SK-MEL-5 (cell line): ENCODE results near the gene PEAK1. TPM values are rescaled to one million over a fixed set of nuclear protein-coding genes. Genes with fewer than 3 reads are reported as not detected.

Experiments
- DNase-seq: peaks from one replicate; pipeline ENCODE4 v3.0.0-alpha.2; 2016; ENCODE audit warnings: low read depth, low spot score
- in situ Hi-C: cut with HindIII; loops from 2 replicates; pipeline ENCODE4 v1.10.0; 2016; ENCODE audit warnings: low sequenced_read_pairs, high pct_unique_total_duplicates, low pct_unique_long_range_greater_than_20kb
- total RNA-seq: library from RNA; depleted of rRNA; stranded (reverse); fragments of >200 nt; shearing (Covaris generic); gene quantifications from 2 replicates; pipeline ENCODE4 v1.2.3, GENCODE V29; 2014

Gene PEAK1
- total RNA-seq, 1 experiment from 2014 or later, result 17.8 TPM

GRCh38 chr15:77384589-77385359, 35.1 kb downstream of the PEAK1 start:
- in situ Hi-C loops, result no loop called here
- DNase-seq, result no peak

- in situ Hi-C loops, result no loop called here
- no peak for DNase-seq
Measured at GRCh38 chr15:77384086-77384485, 35.8 kb downstream of the PEAK1 start.

GRCh38 chr15:77380033-77380432, 39.9 kb downstream of the PEAK1 start:
- in situ Hi-C loops, result no loop called here
- DNase-seq, result no peak

GRCh38 chr15:77376770-77377169, 43.1 kb downstream of the PEAK1 start:
- in situ Hi-C loops, result no loop called here
- no peak for DNase-seq

GRCh38 chr15:77375133-77375532, 44.8 kb downstream of the PEAK1 start:
- in situ Hi-C loops, result no loop called here
- DNase-seq, result no peak

- no peak for DNase-seq
- in situ Hi-C loops, result no loop called here
Measured at GRCh38 chr15:77373441-77373840, 46.5 kb downstream of the PEAK1 start.

GRCh38 chr15:77371850-77372563, 47.9 kb downstream of the PEAK1 start:
- in situ Hi-C loops, result no loop called here
- no peak for DNase-seq

- in situ Hi-C loops, result no loop called here
- no peak for DNase-seq
Measured at GRCh38 chr15:77370580-77370979, 49.3 kb downstream of the PEAK1 start.

- in situ Hi-C loops, result no loop called here
- DNase-seq, result no peak
Measured at GRCh38 chr15:77369168-77369567, 50.7 kb downstream of the PEAK1 start.

- DNase-seq, result no peak
- in situ Hi-C loops, result no loop called here
Measured at GRCh38 chr15:77367631-77368030, 52.3 kb downstream of the PEAK1 start.

GRCh38 chr15:77361456-77361855, 58.4 kb downstream of the PEAK1 start:
- no peak for DNase-seq
- in situ Hi-C loops, result no loop called here

- no peak for DNase-seq
- in situ Hi-C loops, result no loop called here
Measured at GRCh38 chr15:77358545-77359240, 61.2 kb downstream of the PEAK1 start.

GRCh38 chr15:77356305-77356704, 63.6 kb downstream of the PEAK1 start:
- no peak for DNase-seq
- in situ Hi-C loops, result no loop called here

- no peak for DNase-seq
- in situ Hi-C loops, result no loop called here
Measured at GRCh38 chr15:77355321-77355720, 64.6 kb downstream of the PEAK1 start.

GRCh38 chr15:77354063-77354462, 65.8 kb downstream of the PEAK1 start:
- no peak for DNase-seq
- in situ Hi-C loops, result no loop called here

GRCh38 chr15:77352887-77353286, 67.0 kb downstream of the PEAK1 start:
- in situ Hi-C loops, result no loop called here
- DNase-seq, result no peak

- DNase-seq, result no peak
- in situ Hi-C loops, result no loop called here
Measured at GRCh38 chr15:77350792-77351191, 69.1 kb downstream of the PEAK1 start.

GRCh38 chr15:77349666-77350065, 70.2 kb downstream of the PEAK1 start:
- no peak for DNase-seq
- in situ Hi-C loops, result no loop called here

- in situ Hi-C loops, result no loop called here
- DNase-seq, result no peak
Measured at GRCh38 chr15:77348511-77348910, 71.4 kb downstream of the PEAK1 start.
